ENCODE results near the gene NF2. TPM values are rescaled to one million over a fixed set of nuclear protein-coding genes. Genes with fewer than 3 reads are reported as not detected.

The NF2 gene
- 164 and 209 TPM in 2 replicates for total RNA-seq

GRCh38 chr22:29603358-29604075 is at the start of gene NF2:
NF2 (plus strand) TSS chr22:29603633; CDS start chr22:29603999, 366 bp downstream.

GRCh38 chr22:29719899-29720645 is 116.6 kb downstream of the NF2 start, which contains the start of gene CABP7:
CABP7 (plus strand) TSS chr22:29720003; CDS start chr22:29720425, 422 bp downstream.

Small RNA genes within 50 kb of the gene (small RNA-seq; reads per million reads assigned to genes)
- not detected for gene AC004882.2

Other genes starting within 250 kb of the NF2 start
- 139 and 142 TPM in 2 replicates for gene AP1B1, start 215.1 kb upstream of the NF2 start, total RNA-seq
- not detected in 2 replicates for gene RFPL1, start 165.1 kb upstream of the NF2 start, total RNA-seq
- 0.86 and 0.98 TPM in 2 replicates for gene NEFH, start 123.4 kb upstream of the NF2 start, total RNA-seq
- 59.9 and 65.0 TPM in 2 replicates for gene THOC5, start 49.9 kb upstream of the NF2 start, total RNA-seq
- gene NIPSNAP1, start 22.5 kb upstream of the NF2 start, total RNA-seq: 32.0 and 72.8 TPM in 2 replicates
- not detected in 2 replicates for gene CABP7, start 116.4 kb downstream of the NF2 start, total RNA-seq
- 10.8 and 17.3 TPM in 2 replicates for gene ZMAT5, start 163.4 kb downstream of the NF2 start, total RNA-seq
- gene UQCR10, start 163.7 kb downstream of the NF2 start, total RNA-seq: 43.4 and 55.5 TPM in 2 replicates
- gene ASCC2, start 234.6 kb downstream of the NF2 start, total RNA-seq: 35.9 and 45.4 TPM in 2 replicates